Activated CD4-positive, CD25-positive, alpha-beta regulatory T cell treated with anti-CD3 and anti-CD28 coated beads, Interleukin-2, amount 50 U/mL, for 72 hours (primary cell): ENCODE measurements around the gene AMN.
A peak's percentile ranks its signal among the peaks of the same experiment; 100 is the strongest.
"Not testable (repeated sequence)": the region's sequence is repeated elsewhere in the genome, so short reads cannot be mapped to it uniquely, and the experiment has no call there.

Source experiments
- DNase-seq: peaks from one replicate; pipeline ENCODE4 v3.0.0; 2021

The AMN gene

DNA sequence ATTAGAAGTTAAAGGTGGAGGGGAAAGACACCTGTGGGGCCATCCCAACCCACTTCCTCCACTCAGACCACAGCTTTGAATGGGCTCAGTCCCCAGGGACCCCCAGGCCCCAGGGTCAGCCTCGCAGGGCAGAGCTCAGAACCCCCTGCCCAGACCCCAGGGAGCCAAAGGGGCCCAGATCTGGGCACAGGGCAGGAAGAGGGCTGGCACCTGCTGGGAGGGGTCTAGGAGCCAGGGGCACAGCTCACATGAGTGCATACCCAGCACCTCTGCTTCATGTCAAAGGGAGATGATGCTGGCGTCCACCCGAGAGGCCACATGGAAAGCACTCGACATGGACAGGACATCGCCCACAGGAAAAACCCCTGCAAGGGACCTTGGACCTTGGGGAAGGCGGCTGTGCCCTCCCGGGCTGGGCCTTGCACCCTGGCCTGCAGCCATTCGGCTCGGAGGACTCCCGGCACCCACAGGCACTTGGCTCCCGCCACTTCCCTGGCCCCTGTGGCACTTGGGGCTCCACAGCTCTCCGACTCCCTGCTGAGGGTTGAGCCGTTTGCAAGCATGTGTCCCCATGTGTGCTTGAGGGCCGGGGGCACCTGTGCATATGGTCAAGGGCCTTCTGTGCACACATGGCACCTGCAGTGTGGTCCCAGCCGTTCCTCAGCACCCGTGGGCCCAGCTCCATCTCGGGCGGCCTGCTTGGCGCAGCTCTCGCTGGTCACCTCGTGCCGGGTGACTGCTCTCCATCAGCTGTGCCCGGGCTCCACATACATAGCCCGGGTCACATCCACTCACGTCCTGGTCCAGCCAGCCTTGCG lies 7.8 kb upstream of the AMN start:
- no peak for DNase-seq

DNA sequence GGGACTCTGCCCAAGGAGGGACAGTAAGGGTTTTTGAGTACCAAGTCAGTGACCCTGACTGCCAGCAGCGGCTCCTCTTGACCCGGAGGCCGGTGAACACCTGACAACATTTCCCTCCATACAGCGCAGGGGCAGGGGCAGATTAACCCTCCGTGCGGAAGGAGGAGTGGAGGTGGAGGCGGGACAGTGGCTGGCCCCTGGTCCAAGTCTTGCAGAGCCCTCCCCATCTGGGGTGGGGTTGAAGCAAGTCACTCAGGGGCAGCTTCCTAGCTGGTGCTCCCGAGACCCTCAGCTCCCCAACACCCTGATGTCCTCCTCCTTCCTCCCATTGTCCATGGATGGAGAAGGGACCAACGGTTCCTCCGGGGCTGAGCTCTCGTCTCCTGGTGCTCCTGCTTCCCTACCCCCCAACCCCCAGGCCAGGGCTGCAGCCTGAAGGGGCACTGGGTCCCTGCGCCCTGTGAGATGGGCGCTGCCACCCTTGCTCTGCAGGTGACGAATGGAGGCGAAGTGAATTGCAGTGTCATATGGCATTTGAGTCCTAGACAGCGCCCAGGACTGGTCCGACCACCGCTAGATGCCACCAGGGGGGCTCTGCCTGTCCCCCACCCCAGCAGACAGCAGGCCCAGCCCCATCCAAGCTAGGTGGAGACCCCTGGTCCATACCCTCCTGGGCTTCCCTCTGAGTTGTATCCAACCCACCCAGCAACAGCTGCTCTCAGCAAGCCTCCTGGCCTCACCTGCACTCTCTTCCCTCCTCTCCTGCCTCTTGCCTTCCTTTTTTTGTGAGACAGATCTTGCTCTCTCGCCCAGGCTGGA lies 7.0 kb upstream of the AMN start:
- no peak for DNase-seq

DNA sequence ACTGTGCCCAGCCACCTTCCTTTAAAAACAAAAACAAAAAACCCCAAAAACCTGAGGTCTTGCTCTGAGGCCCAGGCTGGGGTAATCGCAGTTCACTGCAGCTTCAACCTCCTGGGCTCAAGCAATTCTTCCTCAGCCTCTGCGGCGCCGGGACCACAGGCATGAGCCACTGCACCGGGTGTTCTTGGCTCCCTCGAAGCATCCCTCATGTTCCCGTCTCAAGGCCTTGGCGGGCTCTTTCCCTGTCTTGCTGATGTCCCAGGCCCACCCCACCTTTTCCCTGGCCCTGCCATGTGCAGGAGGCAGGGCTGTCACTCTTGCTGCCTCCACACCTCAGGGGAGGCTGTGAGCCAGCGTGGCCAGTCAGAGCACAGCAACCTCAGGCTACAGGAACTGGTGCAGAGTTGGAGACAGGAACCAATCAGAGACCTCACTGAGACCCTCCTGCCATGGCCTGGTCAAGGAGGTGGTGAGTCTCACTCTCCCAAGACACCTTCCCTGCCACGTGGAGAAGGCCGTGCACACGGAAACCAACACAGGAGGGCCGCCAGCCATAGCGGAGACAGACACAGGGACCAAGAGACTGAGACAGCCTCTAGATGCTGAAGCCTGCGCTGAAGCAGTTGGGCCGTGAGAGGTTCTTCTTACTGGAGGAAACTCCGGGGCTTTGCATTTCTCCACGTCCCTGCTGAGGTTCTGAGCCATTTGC lies 6.0 kb upstream of the AMN start:
- DNase-seq: no peak

DNA sequence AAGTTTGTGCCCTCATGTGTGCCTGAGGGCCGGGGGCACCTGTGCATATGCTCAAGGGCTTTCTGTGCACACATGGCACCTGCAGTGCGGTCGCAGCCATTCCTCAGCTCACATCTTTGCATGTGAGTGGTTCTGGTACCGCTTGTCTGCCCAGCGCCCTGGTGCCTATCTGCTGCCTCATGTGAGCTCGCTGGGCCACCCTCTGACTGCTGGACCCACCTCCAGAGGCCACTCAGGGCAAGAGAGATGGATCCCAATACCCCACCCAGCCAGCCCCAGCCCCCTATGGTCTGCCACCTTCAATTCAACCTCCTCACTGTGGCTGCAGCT lies 5.4 kb upstream of the AMN start:
- DNase-seq: no peak

- DNase-seq: peak; percentile 58
Measured at GRCh38 chr14:102917469-102918211, 4.8 kb upstream of the AMN start.

DNA sequence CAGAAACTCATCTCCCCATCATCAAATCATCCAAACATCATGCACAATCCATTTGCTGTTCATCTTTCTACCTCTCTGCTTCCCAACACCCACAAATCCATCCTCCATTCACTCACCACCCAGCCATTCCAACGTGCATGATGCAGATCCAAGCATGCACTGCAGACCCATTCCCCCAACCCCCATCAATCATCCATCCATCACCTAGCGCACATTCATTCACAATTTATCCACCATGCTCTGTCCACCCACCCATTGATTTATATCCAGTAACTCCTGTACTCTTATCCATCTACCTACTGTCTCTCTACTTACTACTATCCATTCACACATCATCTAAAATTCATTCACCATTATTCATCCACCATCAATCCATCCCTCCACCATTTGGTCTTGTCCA lies 4.0 kb upstream of the AMN start:
- no peak for DNase-seq

- DNase-seq: no peak
Measured at GRCh38 chr14:102920273-102920997, 2.0 kb upstream of the AMN start.

- no peak for DNase-seq
Measured at GRCh38 chr14:102920998-102921304, 1.5 kb upstream of the AMN start.

GRCh38 chr14:102923201-102923924 lies 900 bp downstream of the AMN start:
- no peak for DNase-seq

DNA sequence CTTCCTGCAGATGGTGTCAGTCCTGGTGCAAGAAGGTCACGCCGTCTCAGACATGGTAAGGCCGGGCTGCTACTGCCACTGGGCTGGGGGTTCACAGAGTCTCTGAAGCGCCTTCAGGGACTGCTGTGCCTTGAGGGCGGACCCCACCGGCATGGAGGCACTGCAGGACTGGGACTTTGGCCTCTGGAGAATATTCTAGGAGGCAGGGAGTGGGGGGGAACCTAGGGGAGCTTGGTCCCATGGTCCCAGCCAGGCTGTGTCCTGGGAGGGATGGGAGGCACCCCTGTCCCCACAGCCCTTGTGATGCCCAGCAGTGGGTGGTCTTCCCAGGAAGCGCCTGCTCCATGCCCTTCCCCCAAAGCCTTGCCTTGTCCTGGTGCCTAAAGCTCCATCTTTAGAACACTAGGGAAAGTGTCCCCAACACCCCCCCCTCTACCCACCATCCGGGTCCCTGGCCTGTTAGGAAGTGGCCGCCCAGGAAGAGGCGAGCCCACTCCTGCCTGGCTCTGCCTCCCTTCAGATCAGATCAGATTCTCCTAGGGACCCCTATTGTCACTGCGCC lies 1.5 kb downstream of the AMN start:
- DNase-seq: no peak

DNA sequence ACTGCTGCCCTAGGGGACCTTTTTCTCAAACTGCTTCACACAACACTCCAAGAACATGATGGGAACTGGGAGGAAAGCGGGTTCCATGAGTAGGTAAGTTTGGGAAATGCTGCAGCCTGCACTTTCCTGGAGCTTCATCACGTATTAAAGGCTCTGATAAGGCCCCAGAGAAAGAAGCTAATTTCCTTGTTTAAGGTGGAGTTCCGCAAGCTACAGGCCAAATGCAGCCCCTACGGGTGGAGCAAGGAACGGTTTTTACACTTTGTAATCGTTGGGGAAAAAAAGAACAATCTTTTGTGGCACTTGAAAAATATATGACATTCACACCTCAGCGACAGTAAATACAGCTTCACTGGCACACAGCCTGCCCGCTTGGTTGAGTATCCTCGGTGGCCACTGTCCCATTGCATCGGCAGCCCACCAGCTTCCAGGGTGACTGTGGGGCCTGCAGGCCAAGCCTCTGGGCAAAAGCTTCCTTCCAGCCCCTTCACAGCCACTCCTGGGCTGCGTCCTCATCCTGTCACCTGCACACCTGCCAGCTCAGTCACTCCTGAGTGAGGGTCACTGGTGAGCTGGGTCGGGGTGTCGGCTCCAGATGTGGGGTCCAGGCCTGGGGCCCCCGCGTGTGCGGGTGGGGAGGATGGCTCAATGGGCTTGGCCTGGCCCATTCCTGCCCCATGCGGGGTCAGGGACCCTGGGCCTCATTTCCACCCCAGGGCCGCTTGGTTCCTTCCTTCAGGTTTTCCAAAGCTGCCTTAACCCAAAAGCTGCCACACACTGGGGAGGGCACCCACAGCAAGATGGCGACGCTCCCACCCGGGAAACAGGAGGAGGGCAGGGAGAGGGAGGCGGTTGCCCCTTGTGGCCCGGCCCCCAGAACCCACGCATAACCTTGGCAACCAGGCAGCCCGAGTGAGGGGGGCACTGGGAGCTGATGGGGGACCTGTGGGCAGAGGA lies 2.4 kb downstream of the AMN start:
- no peak for DNase-seq

DNA sequence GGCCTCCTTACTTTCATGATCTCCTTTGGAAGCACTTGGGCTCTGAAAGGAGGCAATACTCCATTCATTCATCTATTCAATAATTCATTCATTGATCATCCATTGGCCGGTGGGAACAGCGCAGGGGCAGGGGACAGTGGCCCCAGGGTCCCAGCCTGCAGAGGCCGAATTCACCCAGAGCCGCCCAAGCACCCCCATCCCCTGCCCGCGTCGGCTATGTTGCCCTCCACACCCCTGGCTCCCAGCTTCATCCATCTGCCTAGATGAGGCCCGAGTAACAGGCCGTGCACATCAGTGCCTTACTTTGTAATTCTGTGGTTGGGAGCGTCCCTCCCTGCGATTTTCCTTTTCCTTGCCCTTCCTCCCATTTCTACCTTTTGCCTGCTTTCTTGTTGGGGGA lies 3.2 kb downstream of the AMN start:
- DNase-seq: no peak

DNA sequence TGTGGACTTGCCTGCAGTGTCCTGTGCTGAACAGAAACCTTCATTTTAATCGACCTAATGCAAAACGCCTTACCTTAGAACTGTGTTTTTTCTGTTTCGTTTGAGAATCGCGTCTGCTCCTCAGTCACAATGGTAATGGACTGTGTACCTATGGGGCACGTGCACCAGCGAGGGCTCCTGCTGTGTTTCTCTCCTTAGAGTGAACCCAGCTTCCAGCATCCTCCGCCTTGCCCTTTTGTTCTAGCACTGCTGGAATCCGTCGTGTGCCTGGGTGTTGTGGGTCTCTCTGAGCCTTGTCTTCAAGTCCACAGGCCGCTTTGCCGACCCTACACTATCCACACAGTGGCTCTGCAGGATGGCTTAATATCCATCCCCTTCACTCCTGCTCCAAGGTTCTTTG lies 3.6 kb downstream of the AMN start:
- DNase-seq: no peak

DNA sequence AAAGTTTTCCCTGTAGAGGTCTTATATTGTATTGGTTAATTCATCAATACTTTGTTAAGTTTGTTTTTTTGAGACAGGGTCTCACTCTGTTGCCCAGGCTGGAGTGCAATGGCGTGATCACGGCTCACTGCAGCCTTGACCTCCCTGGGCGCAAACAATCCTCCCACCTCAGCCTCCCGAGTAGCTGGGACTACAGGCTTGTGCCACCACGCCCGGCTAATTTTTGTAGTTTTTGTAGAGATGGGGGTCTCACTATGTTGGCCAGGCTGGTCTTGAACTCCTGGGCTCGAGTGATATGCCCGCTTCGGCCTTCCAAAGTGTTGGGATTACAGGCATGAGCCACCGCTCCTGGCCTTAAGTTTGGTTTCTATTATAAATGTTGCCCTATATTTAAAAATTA lies 4.4 kb downstream of the AMN start:
- DNase-seq: not testable (repeated sequence)

- no peak for DNase-seq
Measured at GRCh38 chr14:102927346-102927877, 4.9 kb downstream of the AMN start.

- DNase-seq: no peak
Measured at GRCh38 chr14:102927878-102928411, 5.5 kb downstream of the AMN start.

DNA sequence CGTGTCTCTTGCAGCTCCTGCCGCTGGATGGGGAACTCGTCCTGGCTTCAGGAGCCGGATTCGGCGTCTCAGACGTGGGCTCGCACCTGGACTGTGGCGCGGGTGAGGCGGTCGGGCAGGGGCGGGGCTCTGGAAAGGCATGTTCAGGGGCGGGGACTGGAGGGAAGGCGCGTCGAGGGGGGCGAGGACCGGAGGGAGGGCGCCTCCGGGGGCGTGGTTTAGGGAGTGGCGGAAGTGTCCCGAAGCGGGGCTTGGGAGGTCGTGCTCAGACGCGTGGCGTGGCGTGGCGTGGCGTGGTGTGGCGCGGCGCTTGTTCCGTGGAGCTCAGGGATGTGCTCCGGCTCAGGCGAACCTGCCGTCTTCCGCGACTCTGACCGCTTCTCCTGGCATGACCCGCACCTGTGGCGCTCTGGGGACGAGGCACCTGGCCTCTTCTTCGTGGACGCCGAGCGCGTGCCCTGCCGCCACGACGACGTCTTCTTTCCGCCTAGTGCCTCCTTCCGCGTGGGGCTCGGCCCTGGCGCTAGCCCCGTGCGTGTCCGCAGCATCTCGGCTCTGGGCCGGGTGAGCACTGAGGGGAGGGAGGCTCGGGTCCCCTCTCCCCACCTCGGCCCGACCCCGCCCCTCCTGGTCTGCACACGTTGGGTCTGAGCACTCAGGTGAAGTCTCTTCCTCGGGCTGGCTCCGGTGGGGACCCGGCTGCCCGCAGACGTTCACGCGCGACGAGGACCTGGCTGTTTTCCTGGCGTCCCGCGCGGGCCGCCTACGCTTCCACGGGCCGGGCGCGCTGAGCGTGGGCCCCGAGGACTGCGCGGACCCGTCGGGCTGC lies 6.2 kb downstream of the AMN start:
- no peak for DNase-seq

DNA sequence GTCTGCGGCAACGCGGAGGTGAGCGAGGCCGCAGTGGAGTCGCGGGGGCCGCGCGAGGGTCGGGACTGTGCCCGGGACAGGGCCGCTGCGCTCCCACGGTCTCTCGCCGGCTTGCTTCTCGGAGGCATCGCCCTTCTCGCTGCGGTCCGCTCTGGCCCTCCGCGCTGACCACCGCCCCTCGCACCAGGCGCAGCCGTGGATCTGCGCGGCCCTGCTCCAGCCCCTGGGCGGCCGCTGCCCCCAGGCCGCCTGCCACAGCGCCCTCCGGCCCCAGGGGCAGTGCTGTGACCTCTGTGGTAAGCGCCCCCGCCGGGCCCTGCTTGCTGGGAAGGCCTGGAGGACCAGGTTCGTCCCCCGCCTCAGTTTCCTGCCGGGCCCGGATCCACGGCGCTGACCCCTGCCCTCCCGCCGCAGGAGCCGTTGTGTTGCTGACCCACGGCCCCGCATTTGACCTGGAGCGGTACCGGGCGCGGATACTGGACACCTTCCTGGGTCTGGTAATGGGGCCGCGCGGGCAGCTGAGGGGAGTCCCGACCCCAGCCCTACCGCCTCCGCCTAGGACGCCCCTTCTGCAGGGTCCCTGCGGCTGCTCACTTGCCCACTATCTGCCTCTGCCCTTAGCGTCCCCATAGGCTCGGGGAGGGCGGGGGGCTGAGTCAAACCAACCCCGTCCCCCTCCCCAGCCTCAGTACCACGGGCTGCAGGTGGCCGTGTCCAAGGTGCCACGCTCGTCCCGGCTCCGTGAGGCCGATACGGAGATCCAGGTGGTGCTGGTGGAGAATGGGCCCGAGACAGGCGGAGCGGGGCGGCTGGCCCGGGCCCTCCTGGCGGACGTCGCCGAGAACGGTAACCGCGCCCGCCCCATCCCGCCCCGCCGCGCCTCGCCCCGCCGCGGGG lies 7.0 kb downstream of the AMN start:
- DNase-seq: no peak
